H1 (cell line): ENCODE measurements around the gene PAQR9. TPM values are rescaled to one million over a fixed set of nuclear protein-coding genes. Genes with fewer than 3 reads are reported as not detected.

Experiments
- CTCF ChIA-PET: fragments of 300-600 bp; sonication (Branson Sonifier 250); formaldehyde crosslinking; loops from one replicate; lab custom pipeline; 2021; ENCODE audit not compliant: partially characterized antibody; lab: Charles Lee
- POLR2A ChIA-PET: fragments of 300-600 bp; sonication (Branson Sonifier 250); formaldehyde crosslinking; loops from one replicate; lab custom pipeline; 2021; ENCODE audit warnings: inconsistent platforms; ENCODE audit not compliant: partially characterized antibody; lab: Charles Lee
- DNase-seq, 2 experiments: peaks; one replicate each; pipeline versions ENCODE4 v3.0.0 to v3.0.0-alpha.2; 2010 to 2022; ENCODE audit warnings: low spot score in 2 of 2, low read depth in 1 of 2, mixed read lengths in 1 of 2
- FAIRE-seq: peaks from 2 replicates; lab custom pipeline; 2011; peaks lifted over from hg19 to GRCh38; lab: Jason Lieb, UNC
- H2AFZ ChIP-seq: 2 replicates; pipeline ENCODE4 v1.8.1; 2012; ENCODE audit warnings: low read length, inconsistent platforms
- H2AK5ac ChIP-seq: 2 replicates; pipeline ENCODE4 v1.6.1; 2013; ENCODE audit warnings: low read depth, low read length
- H2BK120ac ChIP-seq: replicated peaks from 2 replicates; pipeline ENCODE3; 2013; ENCODE audit warnings: low read depth, low read length, inconsistent platforms
- H2BK12ac ChIP-seq: 2 replicates; pipeline ENCODE4 v1.6.1; 2013; ENCODE audit warnings: low read depth, low read length
- H2BK15ac ChIP-seq: 2 replicates; pipeline ENCODE4 v1.6.1; 2013; ENCODE audit warnings: low read length
- H2BK20ac ChIP-seq: 2 replicates; pipeline ENCODE4 v1.6.1; 2013; ENCODE audit warnings: low read length
- H2BK5ac ChIP-seq: 2 replicates; pipeline ENCODE4 v1.6.1; 2013; ENCODE audit warnings: low read depth, low read length
- H3K14ac ChIP-seq: 2 replicates; pipeline ENCODE4 v1.6.1; 2013; ENCODE audit warnings: inconsistent platforms; ENCODE audit not compliant: insufficient read length
- H3K18ac ChIP-seq: 2 replicates; pipeline ENCODE4 v1.6.1; 2013; ENCODE audit warnings: low read length; ENCODE audit errors: extremely low read depth
- H3K23ac ChIP-seq: 2 replicates; pipeline ENCODE4 v1.6.1; 2013; ENCODE audit warnings: inconsistent platforms; ENCODE audit not compliant: insufficient read length
- H3K23me2 ChIP-seq: 2 replicates; pipeline ENCODE4 v1.6.1; 2013; ENCODE audit warnings: low read depth, low read length
- H3K27ac ChIP-seq: 2 replicates; pipeline ENCODE4 v1.6.1; 2011; ENCODE audit warnings: low read depth, low read length, inconsistent platforms
- H3K27me3 ChIP-seq, 4 experiments: replicated peaks in 1 of 4; 1 replicate in 1 of 4; 2 replicates in 3 of 4; pipeline versions ENCODE4 v1.6.1 to v1.8.1; 2011 to 2013; ENCODE audit warnings: low read length in 3 of 4, mild to moderate bottlenecking in 3 of 4, inconsistent platforms in 2 of 4, mixed read lengths in 2 of 4, moderate library complexity in 1 of 4; ENCODE audit not compliant: control insufficient read depth in 3 of 4, insufficient read depth in 3 of 4; ENCODE audit errors: extremely low read depth in 1 of 4
- H3K36me3 ChIP-seq, 4 experiments: 2 replicates each; pipeline versions ENCODE4 v1.6.1 to v1.8.1; 2011 to 2013; ENCODE audit warnings: mild to moderate bottlenecking in 4 of 4, low read length in 3 of 4, moderate library complexity in 2 of 4, control low read depth in 1 of 4, inconsistent platforms in 1 of 4; ENCODE audit not compliant: insufficient read depth in 4 of 4, control insufficient read depth in 2 of 4
- H3K4ac ChIP-seq: replicated peaks from 2 replicates; pipeline ENCODE3; 2013; ENCODE audit warnings: low read length, low read depth, mixed read lengths, inconsistent platforms; ENCODE audit not compliant: insufficient read length
- H3K4me1 ChIP-seq, 4 experiments: replicated peaks in 1 of 4; 1 replicate in 1 of 4; 2 replicates in 3 of 4; pipeline versions ENCODE4 v1.6.1 to v1.8.1; 2011 to 2013; ENCODE audit warnings: low read length in 3 of 4, inconsistent platforms in 2 of 4, mixed read lengths in 1 of 4; ENCODE audit not compliant: insufficient read depth in 4 of 4, control insufficient read depth in 3 of 4
- H3K4me2 ChIP-seq, 2 experiments: 2 replicates each; pipeline versions ENCODE4 v1.6.1 to v1.8.1; 2011 to 2013; ENCODE audit warnings: low read depth in 2 of 2, low read length in 2 of 2, control low read depth in 1 of 2, inconsistent platforms in 1 of 2, mild to moderate bottlenecking in 1 of 2; ENCODE audit not compliant: insufficient read depth in 1 of 2
- H3K4me3 ChIP-seq, 4 experiments: fragments of 200-600, 300-600 bp in 1 of 4; sonication (generic), shearing (Covaris generic), sonication (Bioruptor Twin) in 1 of 4; 2 replicates each; pipeline versions ENCODE4 v1.5.1 to v1.8.1; 2011 to 2016; ENCODE audit warnings: low read length in 4 of 4, low read depth in 3 of 4, control low read depth in 2 of 4, inconsistent platforms in 2 of 4, mild to moderate bottlenecking in 2 of 4, mixed read lengths in 1 of 4, moderate library complexity in 1 of 4; ENCODE audit not compliant: insufficient read depth in 2 of 4; ENCODE audit errors: extremely low read depth in 1 of 4
- H3K56ac ChIP-seq: replicated peaks from 2 replicates; pipeline ENCODE3; 2013; ENCODE audit warnings: low read depth, mild to moderate bottlenecking, mixed read lengths, low read length, inconsistent platforms; ENCODE audit not compliant: insufficient read length
- H3K79me1 ChIP-seq: 2 replicates; pipeline ENCODE4 v1.6.1; 2013; ENCODE audit warnings: low read depth, low read length, control low read depth
- H3K79me2 ChIP-seq, 2 experiments: 2 replicates each; pipeline versions ENCODE4 v1.6.1 to v1.8.1; 2012 to 2013; ENCODE audit warnings: low read length in 2 of 2, mild to moderate bottlenecking in 2 of 2, inconsistent platforms in 1 of 2; ENCODE audit not compliant: insufficient read depth in 2 of 2, control insufficient read depth in 1 of 2
- H3K9ac ChIP-seq, 4 experiments: replicated peaks in 1 of 4; 1 replicate in 1 of 4; 2 replicates in 3 of 4; pipeline versions ENCODE4 v1.6.1 to v1.8.1; 2011 to 2013; ENCODE audit warnings: low read depth in 3 of 4, low read length in 3 of 4, control low read depth in 2 of 4, mild to moderate bottlenecking in 2 of 4, moderate library complexity in 2 of 4, inconsistent platforms in 1 of 4; ENCODE audit errors: extremely low read depth in 1 of 4
- H3K9me3 ChIP-seq, 2 experiments: 2 replicates each; pipeline versions ENCODE4 v1.6.1 to v1.8.1; 2012 to 2013; ENCODE audit warnings: mild to moderate bottlenecking in 2 of 2, moderate library complexity in 2 of 2, control low read depth in 1 of 2, inconsistent platforms in 1 of 2, low read depth in 1 of 2, low read length in 1 of 2, mixed read lengths in 1 of 2; ENCODE audit not compliant: insufficient read depth in 2 of 2
- H4K20me1 ChIP-seq, 2 experiments: replicated peaks in 1 of 2; 2 replicates each; pipeline versions ENCODE3 to v1.8.1; 2011 to 2013; ENCODE audit warnings: inconsistent platforms in 2 of 2, low read length in 2 of 2, mild to moderate bottlenecking in 1 of 2; ENCODE audit not compliant: insufficient read depth in 2 of 2, control insufficient read depth in 1 of 2
- H4K5ac ChIP-seq: 2 replicates; pipeline ENCODE4 v1.6.1; 2013; ENCODE audit warnings: low read length, low read depth, mixed read lengths, inconsistent platforms; ENCODE audit not compliant: insufficient read length
- H4K8ac ChIP-seq: 2 replicates; pipeline ENCODE4 v1.8.0; 2013; ENCODE audit warnings: mild to moderate bottlenecking, moderate library complexity, low read length, inconsistent platforms; ENCODE audit not compliant: insufficient read depth; ENCODE audit errors: extremely low read depth
- H4K91ac ChIP-seq: replicated peaks from 2 replicates; pipeline ENCODE3; 2013; ENCODE audit warnings: low read length, mixed read lengths, inconsistent platforms; ENCODE audit not compliant: insufficient read length
- BACH1 ChIP-seq: IDR thresholded peaks from 2 replicates; pipeline ENCODE4 v1.6.1; 2012; ENCODE audit warnings: low read length, improper control_type of control experiment
- CBX8 ChIP-seq: fragments of 300-800, 300-1000 bp; sonication (generic); IDR thresholded peaks from 2 replicates; pipeline ENCODE4 v1.7.1; 2016; ENCODE audit warnings: low read depth, low read length, borderline replicate concordance
- KDM1A ChIP-seq: fragments of 200-600, 300-600 bp; sonication (generic); IDR thresholded peaks from 2 replicates; pipeline ENCODE4 v1.7.1; 2016; ENCODE audit warnings: mild to moderate bottlenecking, low read length, borderline replicate concordance
- POLR2A ChIP-seq, 2 experiments: IDR thresholded peaks; 1 replicate in 1 of 2; 2 replicates in 1 of 2; pipeline ENCODE4 v1.6.1; 2011; ENCODE audit warnings: low read depth in 2 of 2, low read length in 2 of 2, mild to moderate bottlenecking in 2 of 2; ENCODE audit errors: control extremely low read depth in 1 of 2
- POU5F1 ChIP-seq: IDR thresholded peaks from 2 replicates; pipeline ENCODE4 v1.6.1; 2011; ENCODE audit warnings: low read depth, mild to moderate bottlenecking, low read length, moderate library complexity
- SIRT6 ChIP-seq: IDR thresholded peaks from one replicate; pipeline ENCODE4 v1.7.1; 2012; ENCODE audit warnings: low read length, inconsistent platforms
- SIX5 ChIP-seq: IDR thresholded peaks from 2 replicates; pipeline ENCODE4 v1.6.1; 2011; ENCODE audit warnings: mild to moderate bottlenecking, low read depth, low read length
- SP4 ChIP-seq: IDR thresholded peaks from 2 replicates; pipeline ENCODE4 v1.6.1; 2012; ENCODE audit warnings: low read length, inconsistent platforms
- WGBS, 2 experiments: shearing (Covaris generic) in 1 of 2; methylation state at CpG; one replicate each; pipeline versions ENCODE4 v1.1.6 to v1.1.7; 2013 to 2015; ENCODE audit warnings: low lambda C conversion rate in 2 of 2, mixed read lengths in 2 of 2, inconsistent platforms in 1 of 2, low coverage in 1 of 2, missing lambda C conversion rate in 1 of 2; ENCODE audit not compliant: insufficient replicate concordance in 2 of 2, insufficient coverage in 1 of 2, insufficient read length in 1 of 2; ENCODE audit errors: extremely low coverage in 1 of 2, missing lambda C conversion rate in 1 of 2; 5-methylcytosine and 5-hydroxymethylcytosine counted together
- polyA plus RNA-seq, 7 experiments: library from polyadenylated mRNA; depleted of rRNA in 3 of 7; stranded (reverse) in 5 of 7; unstranded in 2 of 7; fragments of >200 nt in 5 of 7; fragments of 200-250 nt in 2 of 7; gene quantifications; 1 replicate in 5 of 7; 2 replicates in 1 of 7; 4 replicates in 1 of 7; pipeline versions ENCODE4 v1.2.1 to v1.2.3, GENCODE V29; 2011 to 2013; ENCODE audit warnings: missing spikeins in 2 of 7, mixed read lengths in 2 of 7
- total RNA-seq: library from RNA; stranded (reverse); fragmentation: NEBNext Ultra II Directional; extraction: Animal tissue kit (Norgen Biotek cat#: 25700); gene quantifications from 2 replicates; pipeline ENCODE4 v1.2.1, GENCODE V29; 2021
- TF ChIP-seq, protein P1 (sequence below): IDR thresholded peaks from 2 replicates; pipeline ENCODE4 v1.6.1; 2012; ENCODE audit warnings: inconsistent platforms

Gene PAQR9
- total and polyA plus RNA-seq, 2 of the 8 experiments (the other 6 are each of a cell fraction or from before 2014, with no cell fraction given), result 2.6 to 5.2 TPM

GRCh38 chr3:142929890-142930289 is 33.6 kb downstream of the PAQR9 start:
- H3K4me2 ChIP-seq, result no peak overlapping the region
- no peaks in the 10 kb centered on the region for H3K4me1 ChIP-seq
- H3K79me1 ChIP-seq, result no peaks in the 10 kb centered on the region
- H3K27me3 ChIP-seq, result no peaks in the 10 kb centered on the region
- TF ChIP-seq KDM1A (no peak), SP4 (no peak), POLR2A (IDR thresholded peaks at IDR 0.05; ENCODE audit: control extremely low read depth in 1 of 2, low read depth in 2 of 2, low read length in 2 of 2) (no peak), SIRT6 (no peak), BACH1 (no peak), SIX5 (no peak), CBX8 (no peak), POU5F1 (no peak)
- TF ChIP-seq, protein P1, sequence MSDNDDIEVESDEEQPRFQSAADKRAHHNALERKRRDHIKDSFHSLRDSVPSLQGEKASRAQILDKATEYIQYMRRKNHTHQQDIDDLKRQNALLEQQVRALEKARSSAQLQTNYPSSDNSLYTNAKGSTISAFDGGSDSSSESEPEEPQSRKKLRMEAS, result no peak
- H2AFZ ChIP-seq, result no peak overlapping the region
- H3K9me3 ChIP-seq, result no peaks in the 10 kb centered on the region
- WGBS, 2 experiments, result 86% methylated on average over 3 of the region's 3 CpGs; no CpG with 5 or more reads in 1 of the 2 experiments
- no peak overlapping the region for H3K14ac ChIP-seq
- no peak overlapping the region for H3K56ac ChIP-seq
- no peak overlapping the region for H2AK5ac ChIP-seq
- no peak overlapping the region for H3K9ac ChIP-seq
- no peak overlapping the region for H4K5ac ChIP-seq
- no peak for FAIRE-seq
- no peak overlapping the region for H3K4ac ChIP-seq
- no peak overlapping the region for H3K27ac ChIP-seq
- no peak overlapping the region for H2BK5ac ChIP-seq
- no peak overlapping the region for H4K91ac ChIP-seq
- H3K23me2 ChIP-seq, result no peaks in the 10 kb centered on the region
- H2BK20ac ChIP-seq, result no peak overlapping the region
- H4K8ac ChIP-seq, result no peak overlapping the region
- no peaks in the 10 kb centered on the region for H3K79me2 ChIP-seq
- CTCF ChIA-PET, result interaction anchor here (0.7 to 6.7 kb wide), 12 partner anchors 10 to 116 kb away, joined by 3 to 51 read pairs (median 12); no protein-coding TSS in a partner anchor
- H3K23ac ChIP-seq, result no peak overlapping the region
- no peak overlapping the region for H2BK12ac ChIP-seq
- H3K18ac ChIP-seq, result no peak overlapping the region
- POLR2A ChIA-PET, result interaction anchor here (1.2 to 1.5 kb wide), 2 partner anchors 17 to 71 kb away, joined by 3 read pairs; partner anchors contain the start of gene U2SURP
- H2BK120ac ChIP-seq, result no peak overlapping the region
- H3K4me3 ChIP-seq, result no peak overlapping the region
- no peak overlapping the region for H2BK15ac ChIP-seq
- no peaks in the 10 kb centered on the region for H4K20me1 ChIP-seq
- no peaks in the 10 kb centered on the region for H3K36me3 ChIP-seq
- no peak for DNase-seq
